Measurements from ENCODE around the gene IL16. TPM values are rescaled to one million over a fixed set of nuclear protein-coding genes. Genes with fewer than 3 reads are reported as not detected.

The IL16 gene
- polyA plus RNA-seq, 1 donor (not counting 4 experiments of a cell fraction or from before 2014, with no cell fraction given), result not detected

DNA sequence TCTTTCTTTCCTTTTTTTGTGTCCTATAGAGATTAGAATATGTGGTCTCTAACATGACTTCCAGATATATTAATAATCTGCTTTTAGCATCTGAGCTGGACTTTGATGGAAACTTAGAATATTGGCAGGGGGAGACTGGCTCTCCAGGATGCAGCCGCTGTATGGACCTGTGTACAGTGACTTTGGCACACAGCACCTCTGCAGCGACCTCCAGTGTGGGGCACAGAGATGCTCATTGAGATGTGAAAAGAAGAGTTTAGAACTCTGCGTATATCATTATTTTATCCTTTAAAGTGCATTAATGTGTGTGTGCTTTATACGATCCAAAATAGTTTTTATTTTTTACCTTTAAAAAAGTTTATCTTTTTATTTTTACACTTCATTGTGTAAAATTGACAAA, 44.3 kb upstream of the IL16 start:
- no peaks in the 10 kb centered on the region for H3K36me3 ChIP-seq (ENCODE audit: control insufficient read depth in 2 of 2, extremely low read depth in 1 of 2, insufficient read depth in 2 of 2, low read length in 2 of 2)
- H4K20me1 ChIP-seq (ENCODE audit: control insufficient read depth, extremely low read depth, insufficient read depth, low read length), result no peaks in the 10 kb centered on the region
- no peak overlapping the region for H2AFZ ChIP-seq (ENCODE audit: control insufficient read depth, low read length)
- no peak overlapping the region for H3K4me3 ChIP-seq (ENCODE audit: control insufficient read depth in 2 of 3, extremely low read depth in 1 of 3, insufficient read depth in 2 of 3, low read depth in 1 of 3, low read length in 3 of 3)
- H3K9me1 ChIP-seq (ENCODE audit: control insufficient read depth, extremely low read depth, insufficient read depth, low read length), result no peaks in the 10 kb centered on the region
- FAIRE-seq, result no peak
- H3K4me2 ChIP-seq (ENCODE audit: control insufficient read depth, extremely low read depth, insufficient read depth, low read depth, low read length), result no peak overlapping the region
- peaks cover 3% of the 10 kb centered on the region for H3K4me1 ChIP-seq (ENCODE audit: control insufficient read depth, extremely low read depth, insufficient read depth, low read length)
- no peak overlapping the region for H3K27ac ChIP-seq (ENCODE audit: control insufficient read depth, insufficient read depth, low read length)
- no peaks in the 10 kb centered on the region for H3K27me3 ChIP-seq (ENCODE audit: control insufficient read depth, extremely low read depth, insufficient read depth, low read length)
- no peaks in the 10 kb centered on the region for H3K9me3 ChIP-seq (ENCODE audit: control insufficient read depth, low read depth, low read length)
- dilution Hi-C loops (cut with MboI; ENCODE audit: extremely low pct_ligation_motif_present, low sequenced_read_pairs), result no loop called here
- no peaks in the 10 kb centered on the region for H3K79me2 ChIP-seq (ENCODE audit: control insufficient read depth, insufficient read depth, low read length)
- H3K9ac ChIP-seq (ENCODE audit: control insufficient read depth, extremely low read depth, insufficient read depth, low read length), result no peak overlapping the region
- no peak for DNase-seq (ENCODE audit: low read depth, low spot score)
- TF ChIP-seq, protein P1, sequence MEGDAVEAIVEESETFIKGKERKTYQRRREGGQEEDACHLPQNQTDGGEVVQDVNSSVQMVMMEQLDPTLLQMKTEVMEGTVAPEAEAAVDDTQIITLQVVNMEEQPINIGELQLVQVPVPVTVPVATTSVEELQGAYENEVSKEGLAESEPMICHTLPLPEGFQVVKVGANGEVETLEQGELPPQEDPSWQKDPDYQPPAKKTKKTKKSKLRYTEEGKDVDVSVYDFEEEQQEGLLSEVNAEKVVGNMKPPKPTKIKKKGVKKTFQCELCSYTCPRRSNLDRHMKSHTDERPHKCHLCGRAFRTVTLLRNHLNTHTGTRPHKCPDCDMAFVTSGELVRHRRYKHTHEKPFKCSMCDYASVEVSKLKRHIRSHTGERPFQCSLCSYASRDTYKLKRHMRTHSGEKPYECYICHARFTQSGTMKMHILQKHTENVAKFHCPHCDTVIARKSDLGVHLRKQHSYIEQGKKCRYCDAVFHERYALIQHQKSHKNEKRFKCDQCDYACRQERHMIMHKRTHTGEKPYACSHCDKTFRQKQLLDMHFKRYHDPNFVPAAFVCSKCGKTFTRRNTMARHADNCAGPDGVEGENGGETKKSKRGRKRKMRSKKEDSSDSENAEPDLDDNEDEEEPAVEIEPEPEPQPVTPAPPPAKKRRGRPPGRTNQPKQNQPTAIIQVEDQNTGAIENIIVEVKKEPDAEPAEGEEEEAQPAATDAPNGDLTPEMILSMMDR (optimal IDR thresholded peaks at IDR 0.05 in 1 of 3, IDR thresholded peaks at IDR 0.05 in 1 of 3, conservative IDR thresholded peaks at IDR 0.05 in 1 of 3; ENCODE audit: extremely low read depth in 1 of 3, insufficient read depth in 2 of 3, low read length in 3 of 3), result no peak
- no peak for TF ChIP-seq EZH2 (IDR thresholded peaks at IDR 0.05; ENCODE audit: low read length)

GRCh38 chr15:81152799-81153198, 43.9 kb upstream of the IL16 start:
- H4K20me1 ChIP-seq (ENCODE audit: control insufficient read depth, extremely low read depth, insufficient read depth, low read length), result no peaks in the 10 kb centered on the region
- no peaks in the 10 kb centered on the region for H3K27me3 ChIP-seq (ENCODE audit: control insufficient read depth, extremely low read depth, insufficient read depth, low read length)
- H3K4me3 ChIP-seq (ENCODE audit: control insufficient read depth in 2 of 3, extremely low read depth in 1 of 3, insufficient read depth in 2 of 3, low read depth in 1 of 3, low read length in 3 of 3), result no peak overlapping the region
- H3K4me1 ChIP-seq (ENCODE audit: control insufficient read depth, extremely low read depth, insufficient read depth, low read length), result peaks cover 6% of the 10 kb centered on the region
- DNase-seq (ENCODE audit: low read depth, low spot score), result no peak
- H3K4me2 ChIP-seq (ENCODE audit: control insufficient read depth, extremely low read depth, insufficient read depth, low read depth, low read length), result no peak overlapping the region
- no peak for FAIRE-seq
- no peak overlapping the region for H2AFZ ChIP-seq (ENCODE audit: control insufficient read depth, low read length)
- H3K9me3 ChIP-seq (ENCODE audit: control insufficient read depth, low read depth, low read length), result no peaks in the 10 kb centered on the region
- H3K79me2 ChIP-seq (ENCODE audit: control insufficient read depth, insufficient read depth, low read length), result no peaks in the 10 kb centered on the region
- H3K27ac ChIP-seq (ENCODE audit: control insufficient read depth, insufficient read depth, low read length), result no peak overlapping the region
- dilution Hi-C loops (cut with MboI; ENCODE audit: extremely low pct_ligation_motif_present, low sequenced_read_pairs), result no loop called here
- no peaks in the 10 kb centered on the region for H3K36me3 ChIP-seq (ENCODE audit: control insufficient read depth in 2 of 2, extremely low read depth in 1 of 2, insufficient read depth in 2 of 2, low read length in 2 of 2)
- no peaks in the 10 kb centered on the region for H3K9me1 ChIP-seq (ENCODE audit: control insufficient read depth, extremely low read depth, insufficient read depth, low read length)
- H3K9ac ChIP-seq (ENCODE audit: control insufficient read depth, extremely low read depth, insufficient read depth, low read length), result no peak overlapping the region
- TF ChIP-seq EZH2 (IDR thresholded peaks at IDR 0.05; ENCODE audit: low read length), result no peak
- TF ChIP-seq, protein P1 (optimal IDR thresholded peaks at IDR 0.05 in 1 of 3, IDR thresholded peaks at IDR 0.05 in 1 of 3, conservative IDR thresholded peaks at IDR 0.05 in 1 of 3; ENCODE audit: extremely low read depth in 1 of 3, insufficient read depth in 2 of 3, low read length in 3 of 3), result no peak

Data from keratinocyte (primary cell).